ENCODE measurements around the gene PTPRR. TPM values are rescaled to one million over a fixed set of nuclear protein-coding genes. Genes with fewer than 3 reads are reported as not detected.

PTPRR gene
- polyA plus RNA-seq, 2 of the 4 experiments (the other 2 are of a cell fraction) = 0.13 to 0.15 TPM

DNA sequence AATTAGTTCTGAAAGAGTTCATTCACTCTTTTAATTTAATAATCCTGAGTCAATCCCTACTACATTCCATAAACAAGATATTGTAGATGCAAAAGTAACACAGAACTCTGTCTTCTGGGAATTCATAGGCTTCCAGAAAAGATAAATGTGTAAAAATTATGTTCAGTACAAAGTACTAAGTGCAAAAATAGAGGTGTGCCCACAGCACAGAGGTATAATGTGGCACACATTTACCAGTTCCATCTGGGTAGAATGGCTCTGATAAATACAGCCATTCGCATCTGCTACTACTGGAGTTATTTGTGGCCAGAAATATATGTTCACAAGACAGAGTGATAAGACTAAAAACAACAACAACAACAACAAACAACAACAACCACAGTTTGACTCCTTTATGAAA, 171.7 kb downstream of the PTPRR start (continued):
- TF ChIP-seq REST (IDR thresholded peaks at IDR 0.05) (no peak), NPAS2 (CRISPR knock-in tag; IDR thresholded peaks at IDR 0.05; ENCODE audit: borderline replicate concordance) (no peak)

GRCh38 chr12:70747445-70748260, 172.9 kb downstream of the PTPRR start:
- CTCF ChIA-PET = interaction anchor here (1.0 to 2.3 kb wide), 4 partner anchors 14 to 868 kb away, joined by 3 to 6 read pairs (median 4); no protein-coding TSS in a partner anchor
- FAIRE-seq (no peak), DNase-seq (ENCODE audit: low read depth in 1 of 2, low spot score in 1 of 2) (no peak), ATAC-seq (no peak)
- Histone ChIP-seq H3K9me3 (no peaks in the 10 kb centered on the region), H3K4me1 (no peaks in the 10 kb centered on the region), H3K4me2 (no peak overlapping the region), H3K4me3 (no peak overlapping the region), H3K27ac (no peak overlapping the region)
- POLR2A ChIA-PET = no interaction called here
- TF ChIP-seq ZC3H11A (IDR thresholded peaks at IDR 0.05) (no peak), POLR2A (IDR thresholded peaks at IDR 0.05; ENCODE audit: low read length) (no peak), CBX8 (IDR thresholded peaks at IDR 0.05) (no peak), HMGXB4 (CRISPR knock-in tag; IDR thresholded peaks at IDR 0.05; ENCODE audit: borderline replicate concordance) (no peak), ZNF302 (CRISPR knock-in tag; IDR thresholded peaks at IDR 0.05) (no peak), RFX5 (IDR thresholded peaks at IDR 0.05) (no peak)
- WGBS (ENCODE audit: missing lambda C conversion rate) = 22% methylated on average over 6 of the region's 6 CpGs

GRCh38 chr12:70745048-70745447, 175.5 kb downstream of the PTPRR start:
- Histone ChIP-seq H3K4me2 (no peak overlapping the region), H3K9me3 (no peaks in the 10 kb centered on the region), H3K4me1 (no peaks in the 10 kb centered on the region), H3K27ac (no peak overlapping the region), H3K4me3 (no peak overlapping the region)
- CTCF ChIA-PET = interaction anchor here (2.3 kb wide), 1 partner anchor 12 kb away, joined by 8 read pairs; no protein-coding TSS in a partner anchor
- TF ChIP-seq SMC3 (IDR thresholded peaks at IDR 0.05) (no peak), KDM1A (IDR thresholded peaks at IDR 0.05; ENCODE audit: low read depth) (no peak), RNF2 (IDR thresholded peaks at IDR 0.05; ENCODE audit: borderline replicate concordance, low read depth) (no peak), PHF8 (IDR thresholded peaks at IDR 0.05; ENCODE audit: borderline replicate concordance, low read depth) (no peak), EP300 (IDR thresholded peaks at IDR 0.05) (no peak), EHF (CRISPR knock-in tag; IDR thresholded peaks at IDR 0.05) (no peak), ZC3H11A (IDR thresholded peaks at IDR 0.05) (no peak), BHLHE40 (IDR thresholded peaks at IDR 0.05; ENCODE audit: low read depth, low read length) (no peak)
- TF ChIP-seq, protein P1, sequence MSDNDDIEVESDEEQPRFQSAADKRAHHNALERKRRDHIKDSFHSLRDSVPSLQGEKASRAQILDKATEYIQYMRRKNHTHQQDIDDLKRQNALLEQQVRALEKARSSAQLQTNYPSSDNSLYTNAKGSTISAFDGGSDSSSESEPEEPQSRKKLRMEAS (IDR thresholded peaks at IDR 0.05) = no peak
- ATAC-seq = no peak
- POLR2A ChIA-PET = no interaction called here
- no peak for DNase-seq (ENCODE audit: low read depth in 1 of 2, low spot score in 1 of 2)
- WGBS (ENCODE audit: missing lambda C conversion rate) = 31% methylated on average over 7 of the region's 7 CpGs
- FAIRE-seq = no peak
